Stomach (tissue), 9 donors: Measurements from ENCODE around the gene AKAP7. TPM values are rescaled to one million over a fixed set of nuclear protein-coding genes. Genes with fewer than 3 reads are reported as not detected.
A peak's percentile ranks its signal among the peaks of the same experiment; 100 is the strongest.

ENCODE experiments used
- DNase-seq, 2 donors: peaks; one replicate each; pipeline versions ENCODE4 v3.0.0 to v3.0.0-alpha.2; 2013 to 2019
- H3K27ac ChIP-seq, 5 donors: fragments of 200-600 bp in 4 of 5; sonication (generic) in 4 of 5; one replicate each; pipeline ENCODE4 v1.5.1; 2013 to 2019; ENCODE audit warnings: mild to moderate bottlenecking in 1 of 5, moderate library complexity in 1 of 5
- H3K27me3 ChIP-seq, 3 donors: fragments of 200-600 bp; sonication (generic); one replicate each; pipeline ENCODE4 v1.5.1; 2017 to 2019; ENCODE audit warnings: mixed run types in 1 of 3
- H3K36me3 ChIP-seq, 4 donors: fragments of 200-600 bp; sonication (generic); 1 replicate in 3 of 4; 2 replicates in 1 of 4; pipeline ENCODE4 v1.5.1; 2016 to 2019
- H3K4me1 ChIP-seq, 4 donors: fragments of 200-600 bp; sonication (generic); one replicate each; pipeline ENCODE4 v1.5.1; 2016 to 2019
- H3K4me3 ChIP-seq, 4 donors: fragments of 200-600 bp; sonication (generic) in 3 of 4; one replicate each; pipeline ENCODE4 v1.5.1; 2016 to 2019; ENCODE audit warnings: mild to moderate bottlenecking in 1 of 4
- H3K9me3 ChIP-seq, 4 donors: fragments of 200-600 bp; sonication (generic); one replicate each; pipeline ENCODE4 v1.5.1; 2016 to 2019
- CTCF ChIP-seq, 7 experiments: fragments of 450-650 bp in 4 of 7; fragments of 200-600 bp in 3 of 7; sonication (generic) in 3 of 7; IDR thresholded peaks; one replicate each; pipeline ENCODE4 v1.5.1; 2016 to 2019; ENCODE audit warnings: antibody characterized with exemption in 7 of 7, control low read depth in 2 of 7, mild to moderate bottlenecking in 1 of 7
- EP300 ChIP-seq: sonication (generic); formaldehyde crosslinking; IDR thresholded peaks from one replicate; pipeline ENCODE4 v1.6.1; 2017; ENCODE audit warnings: antibody characterized with exemption
- POLR2A ChIP-seq, 4 donors: fragments of 450-650 bp; IDR thresholded peaks; one replicate each; pipeline ENCODE4 v1.6.1; 2016; ENCODE audit warnings: antibody characterized with exemption in 4 of 4, control low read depth in 2 of 4, mild to moderate bottlenecking in 1 of 4, moderate library complexity in 1 of 4
- POLR2AphosphoS5 ChIP-seq, 3 donors: sonication (generic); formaldehyde crosslinking; IDR thresholded peaks; one replicate each; pipeline ENCODE4 v1.6.1; 2016; ENCODE audit warnings: antibody characterized with exemption in 3 of 3
- WGBS, 5 donors: extraction: QIAGEN DNeasy Blood & Tissue Kit in 3 of 5; methylation state at CpG; one replicate each; pipeline versions ENCODE4 v1.1.5 to v1.1.7; 2013 to 2018; 5-methylcytosine and 5-hydroxymethylcytosine counted together
- intact Hi-C: fragments of 100-400 bp; cut with DNase I; formaldehyde crosslinking; loops from one replicate; pipeline ENCODE4 v1.15.1; 2023; ENCODE audit warnings: low total_unique reads
- polyA plus RNA-seq, 3 donors: library from polyadenylated mRNA; stranded (reverse); fragments of 200-250 nt; gene quantifications; one replicate each; pipeline ENCODE4 v1.2.3, GENCODE V29; 2013
- total RNA-seq, 5 donors: library from RNA; depleted of rRNA; stranded (reverse); fragments of >200 nt; gene quantifications; one replicate each; pipeline versions ENCODE4 v1.1.0 to v1.2.3, GENCODE V29; 2014 to 2016
- donor health status: healthy with polysubstance abuse.
- donor health status: Bipolar disorder and iron deficiency.
- donor health status: healthy.

The AKAP7 gene
- total and polyA plus RNA-seq, 8 donors: 1.3 to 59.5 (median 4.6) TPM

GRCh38 chr6:131205481-131206244, 70.4 kb downstream of the AKAP7 start:
- no peak overlapping the region for H3K27ac ChIP-seq
- intact Hi-C loops: no loop called here
- H3K4me3 ChIP-seq: no peak overlapping the region
- WGBS, 5 donors: 83 to 93% (median 91%) methylated on average over 3 of the region's 3 CpGs
- peaks cover 0 to 2% (median 0%) of the 10 kb centered on the region in 4 donors for H3K36me3 ChIP-seq
- no peaks in the 10 kb centered on the region for H3K9me3 ChIP-seq
- TF ChIP-seq CTCF (IDR thresholded peaks at IDR 0.05): peak in 1 of 7 experiments; percentile 19
- TF ChIP-seq POLR2A (IDR thresholded peaks at IDR 0.05): no peak
- no peak for TF ChIP-seq EP300
- no peaks in the 10 kb centered on the region for H3K27me3 ChIP-seq
- DNase-seq: no peak
- no peaks in the 10 kb centered on the region for H3K4me1 ChIP-seq

GRCh38 chr6:131206463-131207251, 71.4 kb downstream of the AKAP7 start:
- H3K4me3 ChIP-seq: no peak overlapping the region
- no peaks in the 10 kb centered on the region for H3K9me3 ChIP-seq
- intact Hi-C loops: no loop called here
- no peaks in the 10 kb centered on the region for H3K36me3 ChIP-seq
- no peak overlapping the region for H3K27ac ChIP-seq
- DNase-seq: no peak
- no peaks in the 10 kb centered on the region for H3K27me3 ChIP-seq
- TF ChIP-seq POLR2A (IDR thresholded peaks at IDR 0.05) (no peak), POLR2AphosphoS5 (IDR thresholded peaks at IDR 0.05) (no peak), CTCF (IDR thresholded peaks at IDR 0.05) (no peak), EP300 (no peak)
- 92 to 98% (median 97%) methylated on average over 2 of the region's 2 CpGs for WGBS, 5 donors
- H3K4me1 ChIP-seq: no peaks in the 10 kb centered on the region

- Histone ChIP-seq H3K27me3 (no peaks in the 10 kb centered on the region), H3K4me3 (no peak overlapping the region), H3K36me3 (no peaks in the 10 kb centered on the region), H3K4me1 (peaks cover 8 to 19% (median 9%) of the 10 kb centered on the region in 4 donors), H3K9me3 (no peaks in the 10 kb centered on the region), H3K27ac (no peak overlapping the region)
- TF ChIP-seq EP300 (no peak), CTCF (IDR thresholded peaks at IDR 0.05) (no peak), POLR2A (IDR thresholded peaks at IDR 0.05) (no peak), POLR2AphosphoS5 (IDR thresholded peaks at IDR 0.05) (no peak)
- 31 to 63% (median 51%) methylated on average over 1 of the region's 1 CpG for WGBS, 5 donors
- no peak for DNase-seq
- intact Hi-C loops: no loop called here
Observed at GRCh38 chr6:131208787-131209186, 73.5 kb downstream of the AKAP7 start.

GRCh38 chr6:131210469-131210868, 75.2 kb downstream of the AKAP7 start:
- no peak for TF ChIP-seq EP300
- TF ChIP-seq POLR2A (IDR thresholded peaks at IDR 0.05): no peak
- no peak for TF ChIP-seq CTCF (IDR thresholded peaks at IDR 0.05)
- TF ChIP-seq POLR2AphosphoS5 (IDR thresholded peaks at IDR 0.05): no peak
- no peak for DNase-seq

More at GRCh38 chr6:131210469-131210868, 75.2 kb downstream of the AKAP7 start:
- Histone ChIP-seq H3K36me3 (no peaks in the 10 kb centered on the region), H3K27me3 (no peaks in the 10 kb centered on the region), H3K4me3 (no peak overlapping the region), H3K4me1 (peaks cover 17 to 34% (median 22%) of the 10 kb centered on the region in 4 donors), H3K9me3 (no peaks in the 10 kb centered on the region), H3K27ac (no peak overlapping the region)
- intact Hi-C loops: no loop called here
- WGBS, 5 donors: 75 to 92% (median 85%) methylated on average over 2 of the region's 2 CpGs
